Kidney capillary endothelial cell (primary cell): ENCODE measurements around the gene IL15RA.
A peak's percentile ranks its signal among the peaks of the same experiment; 100 is the strongest.
"Not testable (repeated sequence)": the region's sequence is repeated elsewhere in the genome, so short reads cannot be mapped to it uniquely, and the experiment has no call there.

ENCODE experiments used
- DNase-seq: peaks from one replicate; pipeline ENCODE4 v3.0.0-alpha.2; 2018; ENCODE audit warnings: low spot score

The IL15RA gene

GRCh38 chr10:6006546-6006945 lies 29.2 kb upstream of the IL15RA start:
- DNase-seq, result no peak

GRCh38 chr10:6005856-6006395 lies 28.6 kb upstream of the IL15RA start:
- DNase-seq, result no peak

GRCh38 chr10:6005161-6005804 lies 27.9 kb upstream of the IL15RA start:
- not testable (repeated sequence) for DNase-seq

- DNase-seq, result no peak
These were observed 25.6 kb upstream of the IL15RA start for GRCh38 chr10:6002809-6003510.

GRCh38 chr10:5999440-6000165 lies 22.3 kb upstream of the IL15RA start:
- no peak for DNase-seq

- no peak for DNase-seq
These were observed 19.4 kb upstream of the IL15RA start for GRCh38 chr10:5996696-5997095.

- DNase-seq, result no peak
These were observed 15.1 kb upstream of the IL15RA start for GRCh38 chr10:5992398-5992797.

GRCh38 chr10:5991708-5992107 lies 14.4 kb upstream of the IL15RA start:
- DNase-seq, result no peak

GRCh38 chr10:5989756-5990155 lies 12.4 kb upstream of the IL15RA start:
- DNase-seq, result no peak

GRCh38 chr10:5988336-5988920 lies 11.1 kb upstream of the IL15RA start:
- DNase-seq, result no peak

- no peak for DNase-seq
These were observed 10.4 kb upstream of the IL15RA start for GRCh38 chr10:5987747-5988146.

- no peak for DNase-seq
These were observed 7.7 kb upstream of the IL15RA start for GRCh38 chr10:5985029-5985428.

GRCh38 chr10:5983774-5984173 lies 6.4 kb upstream of the IL15RA start:
- DNase-seq, result no peak

GRCh38 chr10:5981529-5981928 lies 4.2 kb upstream of the IL15RA start:
- DNase-seq, result no peak

GRCh38 chr10:5978230-5978489 lies 817 bp upstream of the IL15RA start:
- DNase-seq, result no peak

GRCh38 chr10:5976512-5977470 lies 552 bp downstream of the IL15RA start:
- peak; percentile 46 for DNase-seq

- DNase-seq, result no peak
These were observed 1.5 kb downstream of the IL15RA start for GRCh38 chr10:5975641-5976473.

- DNase-seq, result no peak
These were observed 4.3 kb downstream of the IL15RA start for GRCh38 chr10:5973069-5973468.

- no peak for DNase-seq
These were observed 5.5 kb downstream of the IL15RA start for GRCh38 chr10:5971886-5972285.

- DNase-seq, result no peak
These were observed 6.0 kb downstream of the IL15RA start for GRCh38 chr10:5971315-5971832.

- no peak for DNase-seq
These were observed 6.8 kb downstream of the IL15RA start for GRCh38 chr10:5970527-5970926.
